ENCODE results near the gene TLK2.
"Not testable (repeated sequence)": the region's sequence is repeated elsewhere in the genome, so short reads cannot be mapped to it uniquely, and the experiment has no call there.

Gene TLK2

GRCh38 chr17:62591333-62591732 lies 112.7 kb downstream of the TLK2 start:
- in situ Hi-C loops (cut with MboI; ENCODE audit: low sequenced_read_pairs): no loop called here
- no peak for DNase-seq (ENCODE audit: low spot score in 2 of 2)
- H3K9me3 ChIP-seq: no peaks in the 10 kb centered on the region
- peaks cover 33% of the 10 kb centered on the region for H3K36me3 ChIP-seq (replicated peaks)
- H3K27me3 ChIP-seq (ENCODE audit: low read depth): no peaks in the 10 kb centered on the region
- H3K4me1 ChIP-seq: no peaks in the 10 kb centered on the region
- no peak overlapping the region for H3K4me3 ChIP-seq

GRCh38 chr17:62591822-62592221 lies 113.2 kb downstream of the TLK2 start:
- H3K27me3 ChIP-seq (ENCODE audit: low read depth); H3K9me3 ChIP-seq; H3K4me1 ChIP-seq; DNase-seq (ENCODE audit: low spot score in 2 of 2); H3K4me3 ChIP-seq; in situ Hi-C loops (cut with MboI; ENCODE audit: low sequenced_read_pairs): not testable (repeated sequence)
- peaks cover 34% of the 10 kb centered on the region for H3K36me3 ChIP-seq (replicated peaks)

GRCh38 chr17:62592341-62593099 lies 113.9 kb downstream of the TLK2 start:
- Histone ChIP-seq H3K4me3 (no peak overlapping the region), H3K9me3 (no peaks in the 10 kb centered on the region), H3K27me3 (ENCODE audit: low read depth) (no peaks in the 10 kb centered on the region), H3K36me3 (replicated peaks) (peaks cover 34% of the 10 kb centered on the region), H3K4me1 (no peaks in the 10 kb centered on the region)
- no peak for DNase-seq (ENCODE audit: low spot score in 2 of 2)
- in situ Hi-C loops (cut with MboI; ENCODE audit: low sequenced_read_pairs): no loop called here

GRCh38 chr17:62595484-62595883 lies 116.9 kb downstream of the TLK2 start:
- Histone ChIP-seq H3K4me1 (no peaks in the 10 kb centered on the region; the same call in 1 of the 2 replicates), H3K36me3 (replicated peaks) (peaks cover 44% of the 10 kb centered on the region), H3K27me3 (ENCODE audit: low read depth) (no peaks in the 10 kb centered on the region), H3K4me3 (no peak overlapping the region), H3K9me3 (no peaks in the 10 kb centered on the region)
- no peak for DNase-seq (ENCODE audit: low spot score in 2 of 2)
- in situ Hi-C loops (cut with MboI; ENCODE audit: low sequenced_read_pairs): no loop called here

- Histone ChIP-seq H3K36me3 (replicated peaks) (peaks cover 56% of the 10 kb centered on the region), H3K4me3 (no peak overlapping the region), H3K27me3 (ENCODE audit: low read depth) (no peaks in the 10 kb centered on the region), H3K4me1 (no peaks in the 10 kb centered on the region; the same call in 1 of the 2 replicates), H3K9me3 (no peaks in the 10 kb centered on the region)
- in situ Hi-C loops (cut with MboI; ENCODE audit: low sequenced_read_pairs): no loop called here
- DNase-seq (ENCODE audit: low spot score in 2 of 2): no peak
Observed at GRCh38 chr17:62596662-62597061, 118.0 kb downstream of the TLK2 start.

- peaks cover 61% of the 10 kb centered on the region for H3K36me3 ChIP-seq (replicated peaks)
- H3K9me3 ChIP-seq: no peaks in the 10 kb centered on the region
- no peak for DNase-seq (ENCODE audit: low spot score in 2 of 2)
- no peaks in the 10 kb centered on the region for H3K27me3 ChIP-seq (ENCODE audit: low read depth)
- no peak overlapping the region for H3K4me3 ChIP-seq
- no peaks in the 10 kb centered on the region; the same call in 1 of the 2 replicates for H3K4me1 ChIP-seq
- in situ Hi-C loops (cut with MboI; ENCODE audit: low sequenced_read_pairs): no loop called here
Observed at GRCh38 chr17:62597150-62597549, 118.5 kb downstream of the TLK2 start.

GRCh38 chr17:62597920-62598319 lies 119.3 kb downstream of the TLK2 start:
- no peak overlapping the region for H3K4me3 ChIP-seq
- peaks cover 69% of the 10 kb centered on the region for H3K36me3 ChIP-seq (replicated peaks)
- no peaks in the 10 kb centered on the region; the same call in 1 of the 2 replicates for H3K4me1 ChIP-seq
- DNase-seq (ENCODE audit: low spot score in 2 of 2): no peak
- in situ Hi-C loops (cut with MboI; ENCODE audit: low sequenced_read_pairs): no loop called here
- H3K27me3 ChIP-seq (ENCODE audit: low read depth): no peaks in the 10 kb centered on the region
- no peaks in the 10 kb centered on the region for H3K9me3 ChIP-seq

- no peak for DNase-seq (ENCODE audit: low spot score in 2 of 2)
- in situ Hi-C loops (cut with MboI; ENCODE audit: low sequenced_read_pairs): no loop called here
- Histone ChIP-seq H3K9me3 (no peaks in the 10 kb centered on the region), H3K27me3 (ENCODE audit: low read depth) (no peaks in the 10 kb centered on the region), H3K36me3 (replicated peaks) (peaks cover 66% of the 10 kb centered on the region), H3K4me3 (no peak overlapping the region), H3K4me1 (no peaks in the 10 kb centered on the region; the same call in 1 of the 2 replicates)
Observed at GRCh38 chr17:62599964-62600657, 121.5 kb downstream of the TLK2 start.

GRCh38 chr17:62600805-62601204 lies 122.2 kb downstream of the TLK2 start:
- Histone ChIP-seq H3K36me3 (replicated peaks) (peaks cover 59% of the 10 kb centered on the region), H3K4me3 (no peak overlapping the region), H3K9me3 (no peaks in the 10 kb centered on the region), H3K4me1 (no peaks in the 10 kb centered on the region; the same call in 1 of the 2 replicates), H3K27me3 (ENCODE audit: low read depth) (no peaks in the 10 kb centered on the region)
- no peak for DNase-seq (ENCODE audit: low spot score in 2 of 2)
- in situ Hi-C loops (cut with MboI; ENCODE audit: low sequenced_read_pairs): no loop called here

GRCh38 chr17:62601471-62601870 lies 122.8 kb downstream of the TLK2 start:
- no peaks in the 10 kb centered on the region for H3K27me3 ChIP-seq (ENCODE audit: low read depth)
- no peaks in the 10 kb centered on the region; the same call in 1 of the 2 replicates for H3K4me1 ChIP-seq
- in situ Hi-C loops (cut with MboI; ENCODE audit: low sequenced_read_pairs): no loop called here
- H3K4me3 ChIP-seq: no peak overlapping the region
- peaks cover 59% of the 10 kb centered on the region for H3K36me3 ChIP-seq (replicated peaks)
- H3K9me3 ChIP-seq: no peaks in the 10 kb centered on the region
- DNase-seq (ENCODE audit: low spot score in 2 of 2): no peak

GRCh38 chr17:62603783-62604182 lies 125.2 kb downstream of the TLK2 start:
- DNase-seq (ENCODE audit: low spot score in 2 of 2); H3K4me3 ChIP-seq; H3K27me3 ChIP-seq (ENCODE audit: low read depth); in situ Hi-C loops (cut with MboI; ENCODE audit: low sequenced_read_pairs); H3K9me3 ChIP-seq; H3K4me1 ChIP-seq: not testable (repeated sequence)
- peaks cover 67% of the 10 kb centered on the region for H3K36me3 ChIP-seq (replicated peaks)

GRCh38 chr17:62605588-62605987 lies 127.0 kb downstream of the TLK2 start:
- in situ Hi-C loops (cut with MboI; ENCODE audit: low sequenced_read_pairs): no loop called here
- Histone ChIP-seq H3K4me1 (no peaks in the 10 kb centered on the region), H3K4me3 (no peak overlapping the region), H3K27me3 (ENCODE audit: low read depth) (no peaks in the 10 kb centered on the region), H3K9me3 (no peaks in the 10 kb centered on the region), H3K36me3 (replicated peaks) (peaks cover 70% of the 10 kb centered on the region)
- no peak for DNase-seq (ENCODE audit: low spot score in 2 of 2)

GRCh38 chr17:62611292-62611691 lies 132.7 kb downstream of the TLK2 start:
- no peak for DNase-seq (ENCODE audit: low spot score in 2 of 2)
- Histone ChIP-seq H3K4me1 (no peaks in the 10 kb centered on the region), H3K9me3 (no peaks in the 10 kb centered on the region), H3K4me3 (no peak overlapping the region), H3K27me3 (ENCODE audit: low read depth) (no peaks in the 10 kb centered on the region), H3K36me3 (replicated peaks) (peaks cover 52% of the 10 kb centered on the region)
- in situ Hi-C loops (cut with MboI; ENCODE audit: low sequenced_read_pairs): no loop called here

- Histone ChIP-seq H3K36me3 (replicated peaks) (peaks cover 47% of the 10 kb centered on the region), H3K4me1 (no peaks in the 10 kb centered on the region), H3K9me3 (no peaks in the 10 kb centered on the region), H3K4me3 (no peak overlapping the region), H3K27me3 (ENCODE audit: low read depth) (no peaks in the 10 kb centered on the region)
- in situ Hi-C loops (cut with MboI; ENCODE audit: low sequenced_read_pairs): no loop called here
- DNase-seq (ENCODE audit: low spot score in 2 of 2): no peak
Observed at GRCh38 chr17:62611728-62612127, 133.1 kb downstream of the TLK2 start.

Measured in HAP-1 (cell line).